Uterus (tissue), 2 donors: ENCODE results near the gene SMIM9.

Source experiments
- POLR2A ChIP-seq, 2 donors: fragments of 450-650 bp; IDR thresholded peaks; one replicate each; pipeline ENCODE4 v1.6.1; 2016; ENCODE audit warnings: antibody characterized with exemption in 2 of 2, mild to moderate bottlenecking in 1 of 2, moderate library complexity in 1 of 2
- TF ChIP-seq, protein P1 (sequence below), 4 experiments: fragments of 200-600 bp in 2 of 4; fragments of 450-650 bp in 2 of 4; sonication (generic) in 2 of 4; IDR thresholded peaks; one replicate each; pipeline ENCODE4 v1.5.1; 2016 to 2019; ENCODE audit warnings: antibody characterized with exemption in 4 of 4, mild to moderate bottlenecking in 2 of 4, moderate library complexity in 1 of 4

DNA sequence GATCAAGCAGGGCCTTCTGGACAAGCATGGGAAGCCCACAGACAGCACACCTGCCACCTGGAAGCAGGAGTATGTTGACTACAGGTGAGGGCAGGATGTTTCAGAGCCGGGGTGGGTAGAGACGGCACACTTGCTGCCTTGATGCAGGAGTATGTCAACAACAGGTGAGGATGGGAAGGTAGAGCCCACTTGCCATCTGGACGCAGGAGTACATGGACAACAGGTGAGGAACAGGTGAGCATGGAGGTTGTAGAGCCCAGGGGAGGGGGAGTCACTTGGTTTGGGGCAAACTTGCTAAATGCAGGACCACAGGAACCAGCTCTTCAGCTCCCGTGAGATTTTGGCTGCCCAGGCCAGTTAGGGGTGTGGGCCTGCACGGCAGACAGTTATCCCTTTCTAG lies 59.8 kb downstream of the SMIM9 start:
- TF ChIP-seq, protein P1, sequence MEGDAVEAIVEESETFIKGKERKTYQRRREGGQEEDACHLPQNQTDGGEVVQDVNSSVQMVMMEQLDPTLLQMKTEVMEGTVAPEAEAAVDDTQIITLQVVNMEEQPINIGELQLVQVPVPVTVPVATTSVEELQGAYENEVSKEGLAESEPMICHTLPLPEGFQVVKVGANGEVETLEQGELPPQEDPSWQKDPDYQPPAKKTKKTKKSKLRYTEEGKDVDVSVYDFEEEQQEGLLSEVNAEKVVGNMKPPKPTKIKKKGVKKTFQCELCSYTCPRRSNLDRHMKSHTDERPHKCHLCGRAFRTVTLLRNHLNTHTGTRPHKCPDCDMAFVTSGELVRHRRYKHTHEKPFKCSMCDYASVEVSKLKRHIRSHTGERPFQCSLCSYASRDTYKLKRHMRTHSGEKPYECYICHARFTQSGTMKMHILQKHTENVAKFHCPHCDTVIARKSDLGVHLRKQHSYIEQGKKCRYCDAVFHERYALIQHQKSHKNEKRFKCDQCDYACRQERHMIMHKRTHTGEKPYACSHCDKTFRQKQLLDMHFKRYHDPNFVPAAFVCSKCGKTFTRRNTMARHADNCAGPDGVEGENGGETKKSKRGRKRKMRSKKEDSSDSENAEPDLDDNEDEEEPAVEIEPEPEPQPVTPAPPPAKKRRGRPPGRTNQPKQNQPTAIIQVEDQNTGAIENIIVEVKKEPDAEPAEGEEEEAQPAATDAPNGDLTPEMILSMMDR (IDR thresholded peaks at IDR 0.05), result no peak
- TF ChIP-seq POLR2A (IDR thresholded peaks at IDR 0.05), result no peak
